Fibroblast of lung (primary cell): Measurements from ENCODE around the gene RUFY2. TPM values are rescaled to one million over a fixed set of nuclear protein-coding genes. Genes with fewer than 3 reads are reported as not detected.

Source experiments
- DNase-seq, 2 donors: peaks; one replicate each; pipeline versions ENCODE4 v3.0.0 to v3.0.0-alpha.2; 2010; ENCODE audit warnings: low read depth in 2 of 2
- H2AFZ ChIP-seq: 2 replicates; pipeline ENCODE4 v1.5.1; 2012; ENCODE audit warnings: low read length, control low read depth, inconsistent platforms
- H3K27ac ChIP-seq: 2 replicates; pipeline ENCODE4 v1.5.1; 2011; ENCODE audit warnings: low read length, control low read depth; ENCODE audit not compliant: insufficient read depth
- H3K27me3 ChIP-seq: 2 replicates; pipeline ENCODE4 v1.5.1; 2011; ENCODE audit warnings: mild to moderate bottlenecking, low read length; ENCODE audit not compliant: control insufficient read depth, insufficient read depth
- H3K36me3 ChIP-seq: 2 replicates; pipeline ENCODE4 v1.5.1; 2011; ENCODE audit warnings: low read length; ENCODE audit not compliant: control insufficient read depth, insufficient read depth
- H3K4me1 ChIP-seq: 2 replicates; pipeline ENCODE4 v1.5.1; 2011; ENCODE audit warnings: low read length; ENCODE audit not compliant: control insufficient read depth, insufficient read depth; ENCODE audit errors: extremely low read depth
- H3K4me2 ChIP-seq: 2 replicates; pipeline ENCODE4 v1.5.1; 2011; ENCODE audit warnings: low read length, control low read depth; ENCODE audit not compliant: insufficient read depth; ENCODE audit errors: extremely low read depth
- H3K4me3 ChIP-seq, 4 experiments: fragments of 200-600 bp in 1 of 4; sonication (generic) in 1 of 4; replicated peaks in 1 of 4; 2 replicates each; pipeline ENCODE4 v1.5.1; 2011 to 2016; ENCODE audit warnings: low read length in 4 of 4, low read depth in 3 of 4, mild to moderate bottlenecking in 3 of 4, control low read depth in 2 of 4, inconsistent platforms in 1 of 4, mixed read lengths in 1 of 4; ENCODE audit not compliant: insufficient read depth in 1 of 4; ENCODE audit errors: control extremely low read depth in 1 of 4
- H3K79me2 ChIP-seq: 2 replicates; pipeline ENCODE4 v1.5.1; 2012; ENCODE audit warnings: mild to moderate bottlenecking, low read length, inconsistent platforms; ENCODE audit not compliant: control insufficient read depth, insufficient read depth
- H3K9ac ChIP-seq: 2 replicates; pipeline ENCODE4 v1.5.1; 2011; ENCODE audit warnings: mild to moderate bottlenecking, low read length, control low read depth; ENCODE audit not compliant: insufficient read depth
- H3K9me3 ChIP-seq: 2 replicates; pipeline ENCODE4 v1.5.1; 2012; ENCODE audit warnings: low read depth, low read length; ENCODE audit not compliant: control insufficient read depth, insufficient read depth
- H4K20me1 ChIP-seq: 2 replicates; pipeline ENCODE4 v1.5.1; 2011; ENCODE audit warnings: low read length; ENCODE audit not compliant: control insufficient read depth, insufficient read depth; ENCODE audit errors: extremely low read depth
- EZH2 ChIP-seq: IDR thresholded peaks from 2 replicates; pipeline ENCODE4 v1.5.1; 2012; ENCODE audit warnings: low read length, control low read depth, mild to moderate bottlenecking; ENCODE audit errors: missing control alignments
- polyA plus RNA-seq, 2 donors: library from polyadenylated mRNA; depleted of rRNA in 1 of 2; stranded (reverse) in 1 of 2; unstranded in 1 of 2; fragments of >200 nt; gene quantifications; 2 replicates each; pipeline ENCODE4 v1.2.1, GENCODE V29; 2011 to 2012; ENCODE audit warnings: missing spikeins in 1 of 2
- total RNA-seq: library from RNA; depleted of rRNA; stranded (reverse); fragments of >200 nt; gene quantifications from 2 replicates; pipeline ENCODE4 v1.2.1, GENCODE V29; 2014
- TF ChIP-seq, protein P1 (sequence below), 2 donors: IDR thresholded peaks in 1 of 2; conservative IDR thresholded peaks in 1 of 2; 1 replicate in 1 of 2; 2 replicates in 1 of 2; pipeline ENCODE4 v1.5.1; 2011 to 2012; ENCODE audit warnings: low read length in 2 of 2, control low read depth in 1 of 2, inconsistent platforms in 1 of 2, low read depth in 1 of 2, mild to moderate bottlenecking in 1 of 2

RUFY2 gene
- total and polyA plus RNA-seq, 2 donors (not counting 1 experiment from before 2014, with no cell fraction given) = 18.4 to 25.9 TPM

- peak within 1 kb of the TSS; percentile 91 to 94 (median 91) for H3K4me3 ChIP-seq
These were observed 75.4 kb downstream of the RUFY2 start, which contains the start of gene HNRNPH3 for GRCh38 chr10:68331455-68332258. HNRNPH3 (plus strand) TSS chr10:68332064; CDS start chr10:68337222, 5,158 bp downstream.

GRCh38 chr10:68330852-68331454, 76.1 kb downstream of the RUFY2 start:
- Histone ChIP-seq H3K27me3 (no peaks in the 10 kb centered on the region), H3K9ac (peak overlapping the region; percentile 92), H3K4me1 (peaks cover 19% of the 10 kb centered on the region), H3K4me3 (peak overlapping the region; percentile 83 to 91 (median 91)), H3K9me3 (no peaks in the 10 kb centered on the region), H3K36me3 (no peaks in the 10 kb centered on the region), H4K20me1 (peaks cover 5% of the 10 kb centered on the region), H3K79me2 (peaks cover 44% of the 10 kb centered on the region), H2AFZ (peak overlapping the region; percentile 50), H3K27ac (peak overlapping the region; percentile 99), H3K4me2 (peak overlapping the region; percentile 98)
- TF ChIP-seq EZH2 = no peak
- TF ChIP-seq, protein P1, sequence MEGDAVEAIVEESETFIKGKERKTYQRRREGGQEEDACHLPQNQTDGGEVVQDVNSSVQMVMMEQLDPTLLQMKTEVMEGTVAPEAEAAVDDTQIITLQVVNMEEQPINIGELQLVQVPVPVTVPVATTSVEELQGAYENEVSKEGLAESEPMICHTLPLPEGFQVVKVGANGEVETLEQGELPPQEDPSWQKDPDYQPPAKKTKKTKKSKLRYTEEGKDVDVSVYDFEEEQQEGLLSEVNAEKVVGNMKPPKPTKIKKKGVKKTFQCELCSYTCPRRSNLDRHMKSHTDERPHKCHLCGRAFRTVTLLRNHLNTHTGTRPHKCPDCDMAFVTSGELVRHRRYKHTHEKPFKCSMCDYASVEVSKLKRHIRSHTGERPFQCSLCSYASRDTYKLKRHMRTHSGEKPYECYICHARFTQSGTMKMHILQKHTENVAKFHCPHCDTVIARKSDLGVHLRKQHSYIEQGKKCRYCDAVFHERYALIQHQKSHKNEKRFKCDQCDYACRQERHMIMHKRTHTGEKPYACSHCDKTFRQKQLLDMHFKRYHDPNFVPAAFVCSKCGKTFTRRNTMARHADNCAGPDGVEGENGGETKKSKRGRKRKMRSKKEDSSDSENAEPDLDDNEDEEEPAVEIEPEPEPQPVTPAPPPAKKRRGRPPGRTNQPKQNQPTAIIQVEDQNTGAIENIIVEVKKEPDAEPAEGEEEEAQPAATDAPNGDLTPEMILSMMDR (conservative IDR thresholded peaks at IDR 0.05 in 1 of 2, IDR thresholded peaks at IDR 0.05 in 1 of 2; ENCODE audit: low read depth in 1 of 2, low read length in 2 of 2) = no peak
- DNase-seq = peak; percentile 40 to 54

More at GRCh38 chr10:68331455-68332258, 75.4 kb downstream of the RUFY2 start, which contains the start of gene HNRNPH3:
- H3K9me3 ChIP-seq = no peaks in the 10 kb centered on the region
- peak within 1 kb of the TSS; percentile 92 for H3K9ac ChIP-seq
- no peaks in the 10 kb centered on the region for H3K27me3 ChIP-seq
- H3K36me3 ChIP-seq = no peaks in the 10 kb centered on the region
- H3K4me2 ChIP-seq = peak within 1 kb of the TSS; percentile 98
- DNase-seq = peak; percentile 92 to 98
- peaks cover 21% of the 10 kb centered on the region for H3K4me1 ChIP-seq
- TF ChIP-seq EZH2 = no peak
- TF ChIP-seq, protein P1 (conservative IDR thresholded peaks at IDR 0.05 in 1 of 2, IDR thresholded peaks at IDR 0.05 in 1 of 2; ENCODE audit: low read depth in 1 of 2, low read length in 2 of 2) = no peak
- peak within 1 kb of the TSS; percentile 73 for H2AFZ ChIP-seq
- peak within 1 kb of the TSS; percentile 99 for H3K27ac ChIP-seq
- H4K20me1 ChIP-seq = peaks cover 12% of the 10 kb centered on the region
- H3K79me2 ChIP-seq = peaks cover 52% of the 10 kb centered on the region

DNA sequence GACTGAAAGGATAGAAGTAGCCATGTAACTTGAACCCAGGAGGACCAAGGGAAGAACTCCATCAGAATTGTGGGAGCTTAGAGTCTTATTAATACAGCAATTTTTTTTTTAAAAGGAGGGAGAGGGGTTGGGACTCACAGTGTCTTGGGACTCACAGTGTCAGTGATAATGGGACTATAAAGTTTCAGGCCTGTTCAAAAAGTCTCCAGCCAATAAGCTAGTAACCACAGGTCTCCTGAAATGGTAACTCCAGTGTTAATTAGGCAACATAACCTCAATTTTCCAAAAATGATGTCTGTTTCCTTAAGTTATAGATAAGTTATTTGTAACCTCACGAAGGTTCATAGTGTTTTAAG, 77.6 kb downstream of the RUFY2 start:
- Histone ChIP-seq H3K4me2 (no peak overlapping the region), H3K4me3 (no peak overlapping the region), H2AFZ (no peak overlapping the region)

More for the DNA sequence above, 77.6 kb downstream of the RUFY2 start:
- H3K27ac ChIP-seq = peak overlapping the region; percentile 71
- no peak overlapping the region for H3K9ac ChIP-seq
- DNase-seq = no peak
- H3K79me2 ChIP-seq = peaks cover 30% of the 10 kb centered on the region
- TF ChIP-seq, protein P1 (conservative IDR thresholded peaks at IDR 0.05 in 1 of 2, IDR thresholded peaks at IDR 0.05 in 1 of 2; ENCODE audit: low read depth in 1 of 2, low read length in 2 of 2) = no peak
- TF ChIP-seq EZH2 = no peak
- H3K36me3 ChIP-seq = no peaks in the 10 kb centered on the region
- H3K27me3 ChIP-seq = no peaks in the 10 kb centered on the region
- H4K20me1 ChIP-seq = no peaks in the 10 kb centered on the region
- H3K4me1 ChIP-seq = peaks cover 18% of the 10 kb centered on the region
- no peaks in the 10 kb centered on the region for H3K9me3 ChIP-seq
